Mammary epithelial cell (primary cell): ENCODE measurements around the gene ATRIP.

ENCODE experiments used
- EZH2 ChIP-seq: IDR thresholded peaks from 2 replicates; pipeline ENCODE4 v1.6.1; 2012; ENCODE audit warnings: low read length, inconsistent platforms, borderline replicate concordance
- TF ChIP-seq, protein P1 (sequence below), 2 donors: IDR thresholded peaks in 1 of 2; conservative IDR thresholded peaks in 1 of 2; 2 replicates each; pipeline ENCODE4 v1.5.1; 2011 to 2012; ENCODE audit warnings: inconsistent platforms in 2 of 2, low read length in 2 of 2, mild to moderate bottlenecking in 2 of 2, control low read depth in 1 of 2, low read depth in 1 of 2; ENCODE audit not compliant: insufficient read depth in 1 of 2; ENCODE audit errors: extremely low read depth in 1 of 2

DNA sequence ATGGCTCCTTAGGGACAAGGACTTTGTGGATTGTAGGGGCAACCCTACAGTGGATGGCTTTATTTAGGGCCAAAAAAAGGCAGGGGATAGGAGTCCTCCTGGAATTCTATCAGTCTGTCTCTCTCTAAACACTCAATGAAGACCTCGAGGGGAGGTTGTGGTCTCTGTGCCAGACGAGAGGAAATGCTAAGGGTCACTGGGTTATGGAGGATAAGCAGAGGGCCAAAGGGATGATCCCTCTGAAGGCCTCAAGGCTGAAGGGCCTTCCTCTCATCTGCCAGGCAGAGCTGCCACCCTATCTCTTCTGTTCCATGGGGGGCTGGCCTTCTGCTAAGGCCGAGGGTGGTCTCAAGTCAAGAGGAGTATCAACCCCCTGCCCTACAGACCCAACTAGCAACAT lies 43.6 kb upstream of the ATRIP start:
- TF ChIP-seq, protein P1, sequence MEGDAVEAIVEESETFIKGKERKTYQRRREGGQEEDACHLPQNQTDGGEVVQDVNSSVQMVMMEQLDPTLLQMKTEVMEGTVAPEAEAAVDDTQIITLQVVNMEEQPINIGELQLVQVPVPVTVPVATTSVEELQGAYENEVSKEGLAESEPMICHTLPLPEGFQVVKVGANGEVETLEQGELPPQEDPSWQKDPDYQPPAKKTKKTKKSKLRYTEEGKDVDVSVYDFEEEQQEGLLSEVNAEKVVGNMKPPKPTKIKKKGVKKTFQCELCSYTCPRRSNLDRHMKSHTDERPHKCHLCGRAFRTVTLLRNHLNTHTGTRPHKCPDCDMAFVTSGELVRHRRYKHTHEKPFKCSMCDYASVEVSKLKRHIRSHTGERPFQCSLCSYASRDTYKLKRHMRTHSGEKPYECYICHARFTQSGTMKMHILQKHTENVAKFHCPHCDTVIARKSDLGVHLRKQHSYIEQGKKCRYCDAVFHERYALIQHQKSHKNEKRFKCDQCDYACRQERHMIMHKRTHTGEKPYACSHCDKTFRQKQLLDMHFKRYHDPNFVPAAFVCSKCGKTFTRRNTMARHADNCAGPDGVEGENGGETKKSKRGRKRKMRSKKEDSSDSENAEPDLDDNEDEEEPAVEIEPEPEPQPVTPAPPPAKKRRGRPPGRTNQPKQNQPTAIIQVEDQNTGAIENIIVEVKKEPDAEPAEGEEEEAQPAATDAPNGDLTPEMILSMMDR (conservative IDR thresholded peaks at IDR 0.05 in 1 of 2, IDR thresholded peaks at IDR 0.05 in 1 of 2; ENCODE audit: extremely low read depth in 1 of 2, insufficient read depth in 1 of 2, low read depth in 1 of 2, low read length in 2 of 2) = no peak
- no peak for TF ChIP-seq EZH2
